ENCODE data around the gene LZTFL1.

DNA sequence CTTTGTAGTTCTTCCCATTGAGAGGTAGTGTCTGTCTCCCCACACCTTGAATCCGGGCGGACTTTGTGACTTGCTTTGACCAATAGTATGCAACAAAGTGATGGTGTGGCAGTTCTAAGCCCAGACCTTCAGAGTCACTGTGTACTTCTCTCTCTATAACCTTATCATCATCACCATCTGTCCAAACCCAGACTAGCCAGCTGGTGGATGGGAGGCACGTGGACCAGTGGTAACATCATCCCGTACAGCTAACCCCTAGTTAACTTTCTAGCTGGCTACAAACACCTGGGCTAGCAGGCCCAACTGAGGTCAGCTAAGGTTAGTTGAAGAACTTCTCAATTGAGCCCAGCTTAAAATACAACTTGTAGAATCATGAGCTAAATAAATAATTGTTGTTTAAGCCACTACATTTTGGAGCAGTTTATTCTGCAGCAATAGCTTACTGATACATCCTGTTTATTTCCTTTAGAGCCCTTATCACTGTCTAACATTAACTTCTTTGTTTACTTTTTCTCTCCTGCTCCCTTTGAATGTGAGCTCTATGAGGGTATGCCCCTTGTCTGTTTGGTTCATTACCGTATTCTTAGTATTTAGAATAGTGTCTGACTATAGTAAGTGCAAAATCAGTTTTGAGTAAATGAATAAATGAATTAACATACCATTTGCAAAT, 32.9 kb upstream of the LZTFL1 start:
- TF ChIP-seq, protein P1, sequence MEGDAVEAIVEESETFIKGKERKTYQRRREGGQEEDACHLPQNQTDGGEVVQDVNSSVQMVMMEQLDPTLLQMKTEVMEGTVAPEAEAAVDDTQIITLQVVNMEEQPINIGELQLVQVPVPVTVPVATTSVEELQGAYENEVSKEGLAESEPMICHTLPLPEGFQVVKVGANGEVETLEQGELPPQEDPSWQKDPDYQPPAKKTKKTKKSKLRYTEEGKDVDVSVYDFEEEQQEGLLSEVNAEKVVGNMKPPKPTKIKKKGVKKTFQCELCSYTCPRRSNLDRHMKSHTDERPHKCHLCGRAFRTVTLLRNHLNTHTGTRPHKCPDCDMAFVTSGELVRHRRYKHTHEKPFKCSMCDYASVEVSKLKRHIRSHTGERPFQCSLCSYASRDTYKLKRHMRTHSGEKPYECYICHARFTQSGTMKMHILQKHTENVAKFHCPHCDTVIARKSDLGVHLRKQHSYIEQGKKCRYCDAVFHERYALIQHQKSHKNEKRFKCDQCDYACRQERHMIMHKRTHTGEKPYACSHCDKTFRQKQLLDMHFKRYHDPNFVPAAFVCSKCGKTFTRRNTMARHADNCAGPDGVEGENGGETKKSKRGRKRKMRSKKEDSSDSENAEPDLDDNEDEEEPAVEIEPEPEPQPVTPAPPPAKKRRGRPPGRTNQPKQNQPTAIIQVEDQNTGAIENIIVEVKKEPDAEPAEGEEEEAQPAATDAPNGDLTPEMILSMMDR (IDR thresholded peaks at IDR 0.05), result no peak
- no peak for TF ChIP-seq POLR2A (IDR thresholded peaks at IDR 0.05)
